Measurements from ENCODE around the gene RAPGEF5.

The RAPGEF5 gene

GRCh38 chr7:22300839-22301238 is 56.1 kb downstream of the RAPGEF5 start:
- H3K4me3 ChIP-seq (ENCODE audit: severe bottlenecking) = no peak overlapping the region
- no peaks in the 10 kb centered on the region for H3K4me1 ChIP-seq (ENCODE audit: insufficient read depth, poor library complexity, severe bottlenecking)
- H3K9me3 ChIP-seq (ENCODE audit: severe bottlenecking) = no peaks in the 10 kb centered on the region
- H3K27me3 ChIP-seq (ENCODE audit: insufficient read depth, poor library complexity, severe bottlenecking) = no peaks in the 10 kb centered on the region
- TF ChIP-seq CTCF (IDR thresholded peaks at IDR 0.05; ENCODE audit: poor library complexity, severe bottlenecking) = no peak
- no peak overlapping the region for H3K27ac ChIP-seq (ENCODE audit: poor library complexity, severe bottlenecking)
- ATAC-seq (ENCODE audit: low read depth) (no peak), DNase-seq (ENCODE audit: low spot score) (no peak)
- peaks cover 5% of the 10 kb centered on the region; the same call in 1 of the 2 replicates for H3K36me3 ChIP-seq (ENCODE audit: low read depth)

- H3K36me3 ChIP-seq (ENCODE audit: low read depth) = peaks cover 9% of the 10 kb centered on the region
- peak; percentile 20 for TF ChIP-seq CTCF (IDR thresholded peaks at IDR 0.05; ENCODE audit: poor library complexity, severe bottlenecking)
- H3K4me1 ChIP-seq (ENCODE audit: insufficient read depth, poor library complexity, severe bottlenecking) = no peaks in the 10 kb centered on the region
- H3K27me3 ChIP-seq (ENCODE audit: insufficient read depth, poor library complexity, severe bottlenecking) = no peaks in the 10 kb centered on the region
- ATAC-seq (ENCODE audit: low read depth) (no peak), DNase-seq (ENCODE audit: low spot score) (no peak)
- no peaks in the 10 kb centered on the region for H3K9me3 ChIP-seq (ENCODE audit: severe bottlenecking)
- no peak overlapping the region for H3K27ac ChIP-seq (ENCODE audit: poor library complexity, severe bottlenecking)
- no peak overlapping the region for H3K4me3 ChIP-seq (ENCODE audit: severe bottlenecking)
Observed at GRCh38 chr7:22296916-22297315, 60.0 kb downstream of the RAPGEF5 start.

- Histone ChIP-seq H3K27me3 (ENCODE audit: insufficient read depth, poor library complexity, severe bottlenecking) (no peaks in the 10 kb centered on the region), H3K9me3 (ENCODE audit: severe bottlenecking) (no peaks in the 10 kb centered on the region), H3K4me3 (ENCODE audit: severe bottlenecking) (no peak overlapping the region), H3K4me1 (ENCODE audit: insufficient read depth, poor library complexity, severe bottlenecking) (no peaks in the 10 kb centered on the region), H3K27ac (ENCODE audit: poor library complexity, severe bottlenecking) (no peak overlapping the region), H3K36me3 (ENCODE audit: low read depth) (peaks cover 9% of the 10 kb centered on the region)
- no peak for TF ChIP-seq CTCF (IDR thresholded peaks at IDR 0.05; ENCODE audit: poor library complexity, severe bottlenecking)
- no peak for DNase-seq (ENCODE audit: low spot score)
- no peak for ATAC-seq (ENCODE audit: low read depth)
Observed at GRCh38 chr7:22296265-22296566, 60.7 kb downstream of the RAPGEF5 start.

GRCh38 chr7:22295402-22296264 is 61.3 kb downstream of the RAPGEF5 start:
- no peaks in the 10 kb centered on the region for H3K9me3 ChIP-seq (ENCODE audit: severe bottlenecking)
- H3K36me3 ChIP-seq (ENCODE audit: low read depth) = peaks cover 9% of the 10 kb centered on the region
- H3K27me3 ChIP-seq (ENCODE audit: insufficient read depth, poor library complexity, severe bottlenecking) = no peaks in the 10 kb centered on the region
- ATAC-seq (ENCODE audit: low read depth) = no peak
- TF ChIP-seq CTCF (IDR thresholded peaks at IDR 0.05; ENCODE audit: poor library complexity, severe bottlenecking) = no peak
- H3K4me3 ChIP-seq (ENCODE audit: severe bottlenecking) = no peak overlapping the region
- DNase-seq (ENCODE audit: low spot score) = no peak
- no peaks in the 10 kb centered on the region for H3K4me1 ChIP-seq (ENCODE audit: insufficient read depth, poor library complexity, severe bottlenecking)
- H3K27ac ChIP-seq (ENCODE audit: poor library complexity, severe bottlenecking) = no peak overlapping the region

- no peak for DNase-seq (ENCODE audit: low spot score)
- Histone ChIP-seq H3K4me1 (ENCODE audit: insufficient read depth, poor library complexity, severe bottlenecking) (no peaks in the 10 kb centered on the region), H3K27ac (ENCODE audit: poor library complexity, severe bottlenecking) (no peak overlapping the region), H3K4me3 (ENCODE audit: severe bottlenecking) (no peak overlapping the region), H3K36me3 (ENCODE audit: low read depth) (peaks cover 14% of the 10 kb centered on the region), H3K9me3 (ENCODE audit: severe bottlenecking) (no peaks in the 10 kb centered on the region), H3K27me3 (ENCODE audit: insufficient read depth, poor library complexity, severe bottlenecking) (no peaks in the 10 kb centered on the region)
- no peak for TF ChIP-seq CTCF (IDR thresholded peaks at IDR 0.05; ENCODE audit: poor library complexity, severe bottlenecking)
- ATAC-seq (ENCODE audit: low read depth) = no peak
Observed at GRCh38 chr7:22292531-22292930, 64.4 kb downstream of the RAPGEF5 start.

Data from RWPE2 (cell line).